HG03108 (cell line): ENCODE measurements around the gene GINS2.

ENCODE experiments used
- ATAC-seq: cut with Tn5 transposase; IDR thresholded peaks from one replicate; pipeline ENCODE4 v1.9.1; 2021; ENCODE audit warnings: moderate library complexity; ENCODE audit not compliant: unreplicated experiment

The GINS2 gene

DNA sequence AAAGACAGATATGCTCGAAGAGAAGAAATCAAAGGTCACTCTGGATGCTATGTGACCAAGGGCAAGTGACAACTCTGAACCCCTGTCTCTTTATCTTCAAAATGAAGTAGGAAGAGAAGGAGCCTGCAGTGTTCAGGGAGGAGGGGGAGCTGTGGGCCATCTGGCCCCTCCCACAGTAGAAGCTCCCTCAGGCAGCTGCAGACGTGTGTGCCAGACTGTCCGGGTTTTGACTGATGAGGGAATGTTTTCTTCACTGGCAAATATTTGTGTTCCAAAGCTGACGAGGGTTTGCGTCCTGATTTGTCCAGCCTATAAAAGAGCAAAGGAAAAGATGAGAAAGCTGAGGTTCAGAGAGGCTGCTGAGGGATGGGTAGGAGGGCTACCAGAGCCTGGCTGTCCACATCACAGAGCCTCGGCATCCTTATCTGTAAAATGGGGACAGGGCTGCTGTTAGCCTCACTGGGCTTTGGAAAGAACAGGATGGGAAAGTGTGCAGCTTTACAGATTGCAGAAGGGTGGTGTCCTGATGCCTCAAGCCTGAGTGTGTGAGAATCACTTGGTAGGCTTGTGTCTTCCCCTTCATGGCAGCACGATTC is 1.8 kb upstream of the GINS2 start:
- no peak for ATAC-seq

DNA sequence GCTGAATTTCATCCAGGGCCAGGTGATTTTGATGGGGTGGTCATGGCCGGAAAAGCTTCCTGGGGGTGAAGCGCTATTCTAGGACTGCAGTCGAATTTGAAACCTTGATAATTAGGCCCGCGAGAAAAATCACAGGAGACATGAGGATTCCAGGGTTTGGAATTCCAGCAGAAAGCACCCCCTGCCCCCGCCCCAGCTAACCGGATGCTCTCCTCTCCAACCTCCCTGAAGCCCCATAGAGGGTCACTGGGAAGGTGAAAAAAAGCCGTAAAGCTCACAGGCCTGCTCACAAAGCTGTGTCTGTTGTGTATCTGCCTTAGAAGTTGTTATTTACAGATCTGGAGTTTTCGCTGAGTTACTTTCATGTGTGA is 1.2 kb upstream of the GINS2 start:
- no peak for ATAC-seq

DNA sequence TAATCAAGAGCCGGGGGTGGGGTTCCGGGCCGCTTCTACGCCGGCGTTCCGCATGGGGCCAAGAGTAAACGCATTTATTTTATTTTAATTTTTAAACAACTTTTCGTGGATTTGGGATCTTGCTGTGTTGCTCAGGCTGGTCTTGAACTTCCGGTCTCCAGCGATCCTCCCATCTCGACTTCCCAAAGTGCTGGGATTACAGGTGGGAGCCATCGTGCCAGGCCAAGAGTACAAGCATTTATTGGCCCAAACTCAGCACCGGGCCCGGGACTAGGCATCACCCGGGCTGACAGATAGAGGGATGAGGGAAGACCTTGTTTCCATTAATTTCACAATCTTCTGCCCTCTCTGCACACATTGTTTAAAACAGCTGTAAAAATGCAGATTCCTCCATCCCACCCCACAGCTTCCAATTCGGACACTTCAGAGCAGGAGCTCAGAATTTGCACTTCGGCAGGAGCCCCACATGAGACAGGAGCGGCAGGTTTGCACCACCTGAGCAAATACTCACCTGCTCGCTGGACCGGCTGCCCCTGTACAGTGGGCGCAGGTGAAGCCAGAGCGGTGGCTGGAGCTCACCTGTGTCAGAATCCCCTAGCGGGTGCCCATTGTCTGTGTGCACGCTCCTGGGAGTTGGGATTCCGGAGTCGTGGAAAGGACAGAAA is 663 bp upstream of the GINS2 start:
- ATAC-seq, result no peak

DNA sequence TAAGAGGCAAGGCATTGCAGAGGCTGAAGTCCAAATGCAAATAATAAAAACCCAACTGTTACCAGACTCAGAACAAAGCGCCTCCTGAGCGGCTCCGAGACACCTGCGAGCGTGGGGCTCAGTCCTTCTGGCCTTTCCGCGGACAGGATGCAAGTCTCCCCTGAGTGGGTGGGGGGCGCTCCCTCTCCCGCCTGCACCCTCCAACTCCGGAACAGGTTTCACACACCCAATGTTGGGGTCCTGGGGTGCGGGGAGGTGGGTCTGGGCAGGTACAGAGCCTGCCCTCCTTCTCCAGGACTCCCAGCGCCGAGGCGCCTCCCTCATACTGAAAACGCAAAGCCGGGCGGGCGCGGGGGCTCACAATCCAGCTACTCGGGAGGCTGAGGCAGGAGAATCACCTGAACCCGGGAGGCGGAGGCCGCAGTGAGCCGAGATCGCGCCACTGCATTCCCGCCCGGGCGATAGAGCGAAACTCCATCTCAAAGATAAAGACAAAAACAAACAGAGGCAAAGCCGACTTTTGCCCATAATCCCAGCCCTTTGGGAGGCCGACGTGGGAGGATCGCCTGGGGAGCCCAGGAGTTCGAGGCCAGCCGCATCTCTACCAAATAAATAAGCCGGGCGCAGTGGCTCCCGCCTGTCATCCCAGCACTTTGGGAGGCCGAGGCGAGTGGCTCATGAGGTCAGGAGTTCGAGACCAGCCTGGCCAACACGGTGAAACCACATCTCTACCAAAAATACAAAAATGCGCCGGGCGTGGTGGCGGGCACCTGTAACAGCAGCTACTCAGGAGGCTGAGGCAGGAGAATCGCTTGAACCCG is 893 bp downstream of the GINS2 start:
- no peak for ATAC-seq

DNA sequence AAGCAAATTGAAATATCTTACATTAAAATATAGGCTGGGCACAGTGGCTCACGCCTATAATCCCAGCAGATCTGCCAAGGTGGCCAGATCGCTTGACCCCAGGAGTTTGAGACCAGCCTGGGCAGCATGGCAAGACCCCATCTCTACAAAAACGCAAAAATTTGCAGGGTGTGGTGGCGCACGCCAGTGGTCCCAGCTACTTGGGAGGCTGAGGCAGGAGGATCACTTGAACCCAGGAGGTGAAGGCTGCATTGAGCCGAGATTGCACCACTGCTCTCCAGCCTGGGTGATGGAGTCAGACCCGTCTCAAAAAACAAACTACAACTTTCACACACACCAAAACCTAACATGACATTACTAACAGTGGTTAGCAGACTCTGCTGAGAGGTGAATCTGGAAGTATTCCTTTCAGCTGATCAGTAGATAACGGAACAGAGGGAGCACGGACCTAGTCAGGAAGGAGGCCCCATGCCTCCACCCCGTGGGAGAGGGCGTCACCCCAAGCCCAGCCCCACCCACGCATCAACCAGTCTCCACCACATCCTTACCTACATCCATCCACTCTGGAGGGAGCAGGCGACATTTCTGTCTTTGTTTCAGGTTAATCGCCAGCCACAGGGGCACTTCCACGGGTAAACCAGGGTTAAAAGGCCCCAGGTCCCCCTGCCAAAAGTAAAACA is 1.7 kb downstream of the GINS2 start:
- ATAC-seq, result no peak

DNA sequence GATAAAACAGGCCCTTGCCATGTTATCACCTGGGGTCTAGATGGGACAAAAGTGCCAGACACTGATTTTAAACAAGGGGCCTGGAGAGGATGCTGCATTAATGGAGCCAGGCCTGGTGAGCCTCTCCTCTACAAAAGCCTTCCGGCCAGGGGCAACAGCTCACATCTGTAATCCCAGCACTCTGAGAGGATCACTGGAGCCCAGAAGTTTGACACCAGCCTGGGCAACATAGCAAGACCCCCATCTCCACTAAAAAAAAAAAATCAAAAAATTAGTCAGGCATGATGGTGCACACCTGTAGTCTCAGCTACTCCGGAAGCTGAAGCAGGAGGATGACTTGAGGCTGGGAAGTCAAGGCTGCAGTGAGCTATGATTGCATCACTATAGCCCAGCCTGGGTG is 3.5 kb downstream of the GINS2 start:
- ATAC-seq, result no peak

DNA sequence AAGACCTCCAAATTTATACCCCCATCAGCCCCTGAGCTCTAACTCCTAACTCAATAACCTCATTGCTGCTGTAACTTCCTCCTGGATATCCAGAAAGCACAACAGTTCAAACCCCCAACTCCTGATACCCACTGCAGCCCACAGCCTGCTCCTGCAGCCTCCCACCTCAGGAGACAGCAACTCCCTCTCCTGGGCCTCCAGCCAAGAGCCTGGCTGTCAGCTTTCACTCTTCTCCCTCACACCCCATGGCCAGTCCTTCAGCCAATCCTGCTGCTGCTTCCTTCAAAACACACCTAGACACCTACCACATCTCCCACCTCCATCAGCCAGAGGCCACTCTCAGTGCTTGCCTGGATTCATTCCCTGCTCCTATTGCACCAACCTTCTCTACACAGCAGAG is 5.4 kb downstream of the GINS2 start:
- no peak for ATAC-seq

DNA sequence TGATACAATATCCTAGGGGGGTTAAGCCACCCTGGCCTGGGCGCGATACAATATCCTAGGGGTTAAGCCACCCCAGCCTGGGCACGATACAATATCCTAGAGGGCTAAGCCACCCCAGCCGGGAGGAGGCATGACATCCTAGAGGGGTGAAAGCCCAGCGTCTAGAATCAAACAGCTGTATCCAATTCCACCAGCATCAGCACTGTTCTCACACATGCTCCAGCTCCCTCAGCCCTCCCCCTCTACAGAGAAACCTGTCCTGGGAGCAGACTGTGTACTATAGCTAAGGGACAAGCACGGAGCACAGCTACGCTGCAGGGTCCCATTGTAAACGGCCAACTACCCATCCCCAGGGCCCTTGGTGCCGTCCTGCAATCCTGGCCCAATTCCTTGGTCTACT is 6.2 kb downstream of the GINS2 start:
- no peak for ATAC-seq

DNA sequence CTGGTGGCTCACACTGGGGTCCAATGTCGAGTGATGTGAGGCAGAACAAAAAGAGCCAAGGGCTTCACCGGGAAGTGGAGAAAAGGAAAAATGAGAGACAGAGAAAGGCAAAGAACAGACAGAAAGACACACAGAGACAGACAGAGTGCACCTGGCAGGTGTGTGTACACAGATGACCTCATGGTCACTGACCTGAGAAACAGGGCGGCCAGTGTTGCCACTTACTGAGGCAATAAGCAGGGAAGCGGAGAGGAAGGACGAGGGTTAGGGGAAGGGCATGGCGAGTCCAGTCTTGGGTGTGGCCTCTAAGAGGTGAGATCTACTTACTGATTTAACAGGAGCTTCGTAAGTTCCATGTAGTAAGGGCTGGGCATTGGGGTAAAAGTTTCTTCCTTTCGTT is 7.5 kb downstream of the GINS2 start:
- ATAC-seq, result no peak

DNA sequence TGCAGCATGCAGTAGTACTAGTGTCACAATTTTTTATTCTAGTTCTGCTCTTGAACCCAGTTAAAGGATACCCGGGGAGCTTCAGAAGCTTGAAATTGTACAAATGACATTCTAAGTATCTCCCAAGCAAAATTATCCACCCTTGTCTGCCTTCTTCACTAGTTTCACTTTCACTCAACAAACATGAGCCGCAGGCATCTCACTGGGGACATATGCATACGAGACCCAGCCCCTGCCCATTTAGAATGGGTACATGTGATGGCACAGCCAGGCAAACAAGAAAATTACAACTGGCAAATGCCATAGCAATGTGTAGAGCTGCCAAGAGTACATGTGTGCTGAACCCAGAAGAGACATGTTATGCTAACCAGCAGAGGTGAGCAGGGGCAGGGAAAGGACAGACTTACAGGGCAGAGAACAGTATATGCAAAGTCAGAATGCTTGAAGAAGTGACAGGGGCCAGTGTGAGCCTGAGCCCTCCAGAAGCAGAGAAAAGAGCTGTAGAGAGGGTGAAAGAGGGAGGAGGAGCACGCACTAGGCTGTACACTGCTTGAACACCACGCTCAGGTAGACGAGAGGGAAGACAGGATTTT is 8.3 kb downstream of the GINS2 start:
- ATAC-seq, result no peak

DNA sequence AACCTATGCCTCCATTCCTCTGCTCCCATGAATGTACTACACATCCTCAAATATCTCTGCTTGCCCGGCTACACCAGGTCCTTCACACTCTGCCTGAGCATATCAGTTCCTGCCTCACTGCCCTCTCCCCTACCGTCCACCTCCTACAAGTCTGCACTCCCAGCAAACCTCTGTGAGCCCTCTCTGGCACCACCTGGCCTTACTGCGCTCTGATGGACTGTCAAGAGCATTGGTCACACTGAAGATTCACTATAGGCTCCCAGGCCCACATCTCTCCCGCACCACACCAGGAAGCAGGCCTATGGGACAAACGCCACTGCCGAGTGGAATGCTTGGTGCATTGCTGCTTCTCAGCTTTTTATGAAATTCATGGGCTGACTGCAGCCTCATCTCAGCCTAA is 8.9 kb downstream of the GINS2 start:
- no peak for ATAC-seq

DNA sequence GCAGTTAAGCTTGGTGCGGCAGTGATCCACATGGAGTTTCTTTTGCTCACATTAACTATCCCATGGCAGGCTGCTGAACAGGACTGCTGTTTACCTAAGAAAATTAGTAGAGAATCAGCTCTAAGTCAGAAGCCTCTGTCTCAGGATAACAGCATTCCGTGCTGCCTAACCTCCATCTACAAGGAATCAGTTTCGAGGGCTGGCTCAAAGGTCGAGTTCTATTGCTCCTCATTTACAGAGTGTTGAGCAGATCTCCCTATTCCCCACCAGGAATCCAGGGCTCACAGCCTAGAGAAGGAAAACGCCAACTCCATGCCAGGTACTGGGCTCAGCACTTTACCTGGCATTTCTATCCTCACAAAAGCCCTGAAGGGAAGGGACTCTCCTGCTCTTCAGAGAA is 9.9 kb downstream of the GINS2 start:
- ATAC-seq, result no peak

DNA sequence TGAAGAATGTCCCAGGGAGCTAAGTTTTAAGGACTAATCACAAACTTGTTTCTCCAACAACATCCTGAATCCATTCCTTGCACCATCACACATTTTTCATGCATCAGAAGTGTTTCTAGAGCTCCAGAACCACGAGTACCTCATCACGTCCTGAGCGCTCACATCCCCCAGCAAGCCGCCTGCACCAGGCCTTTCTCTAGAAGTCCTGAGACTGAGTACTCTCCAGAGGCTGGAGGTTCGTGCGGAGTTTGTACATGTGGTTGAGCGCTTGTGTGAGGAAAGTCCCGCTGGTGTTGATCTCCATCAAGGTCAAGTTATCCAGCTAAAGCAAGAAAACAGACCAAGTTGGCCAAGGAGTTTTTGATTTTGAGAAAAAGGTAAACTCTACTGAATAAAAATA is 10.7 kb downstream of the GINS2 start:
- no peak for ATAC-seq

DNA sequence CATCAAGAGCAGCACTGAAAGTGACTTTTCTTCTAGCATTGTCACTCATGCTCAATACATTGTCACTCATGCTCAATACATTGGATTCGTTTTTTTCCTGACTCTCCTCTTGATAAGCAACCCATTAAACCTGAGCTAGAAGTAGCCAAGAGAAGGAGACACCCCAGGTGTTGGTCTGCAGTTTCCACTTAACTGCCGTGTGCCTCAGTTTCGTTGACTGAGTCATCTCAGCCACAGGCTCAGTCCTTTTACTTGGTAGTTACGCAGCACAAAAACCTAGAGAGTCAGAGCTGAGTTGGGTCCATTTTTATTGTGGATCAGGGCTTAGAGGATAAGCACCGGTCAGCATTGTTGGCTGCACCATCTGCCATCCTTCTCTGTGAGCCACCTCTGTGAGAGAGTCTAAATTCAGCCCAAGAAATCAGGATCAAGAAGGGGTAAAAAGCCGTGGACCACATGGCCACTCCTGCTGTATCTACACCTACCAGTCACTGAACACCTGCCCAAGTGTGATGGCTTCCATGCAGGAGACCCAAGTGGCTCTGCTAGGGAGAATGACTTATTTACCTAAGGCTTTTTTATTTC is 11.3 kb downstream of the GINS2 start:
- ATAC-seq, result no peak

DNA sequence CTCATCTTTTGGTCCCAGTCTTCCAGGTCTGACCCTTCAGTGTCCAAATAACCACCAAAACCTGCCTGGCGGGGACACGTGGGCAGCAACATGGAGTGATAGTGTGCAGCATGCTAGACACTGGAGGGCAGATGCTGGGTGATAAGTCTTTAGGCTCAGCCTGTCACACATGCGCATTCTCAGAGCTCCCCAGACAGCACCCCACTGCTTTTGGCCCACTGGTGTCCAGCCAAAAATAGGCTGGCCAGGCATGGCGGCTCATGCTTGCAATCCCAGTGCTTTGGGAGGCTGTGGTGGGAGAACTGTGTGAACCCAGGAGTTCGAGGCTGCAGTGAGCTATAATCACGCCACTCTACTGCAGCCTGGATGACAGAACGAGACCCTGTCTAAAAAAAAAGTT is 12.3 kb downstream of the GINS2 start:
- ATAC-seq, result no peak

DNA sequence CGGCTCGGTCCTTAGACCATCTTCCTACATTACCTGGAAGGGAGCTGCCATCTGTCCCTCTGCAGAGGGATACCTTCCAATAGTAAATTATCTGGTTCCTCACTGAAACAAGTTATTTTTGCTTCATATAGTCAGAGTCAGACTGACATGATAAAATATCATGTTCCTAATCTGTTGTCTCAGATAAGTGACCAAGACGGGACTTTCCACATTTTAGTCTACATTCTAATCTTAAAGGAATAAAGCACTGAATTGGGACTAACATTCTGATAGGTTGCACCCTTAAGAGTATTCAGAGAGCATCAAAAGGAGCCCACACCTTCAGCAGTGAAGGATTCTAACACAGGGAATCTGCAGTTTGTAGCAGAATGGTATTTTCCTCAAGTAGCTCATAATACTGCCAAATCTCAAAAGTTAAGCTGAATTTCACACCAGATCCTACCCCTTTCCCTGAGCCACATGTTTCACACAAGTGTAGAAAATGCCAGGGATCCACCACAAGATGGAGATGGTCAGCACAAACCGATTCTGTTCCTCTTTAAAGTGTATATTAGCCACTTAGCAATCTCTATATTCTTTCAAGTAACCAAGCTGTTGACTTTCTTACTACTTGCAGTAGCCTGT is 13.4 kb downstream of the GINS2 start:
- ATAC-seq, result no peak

DNA sequence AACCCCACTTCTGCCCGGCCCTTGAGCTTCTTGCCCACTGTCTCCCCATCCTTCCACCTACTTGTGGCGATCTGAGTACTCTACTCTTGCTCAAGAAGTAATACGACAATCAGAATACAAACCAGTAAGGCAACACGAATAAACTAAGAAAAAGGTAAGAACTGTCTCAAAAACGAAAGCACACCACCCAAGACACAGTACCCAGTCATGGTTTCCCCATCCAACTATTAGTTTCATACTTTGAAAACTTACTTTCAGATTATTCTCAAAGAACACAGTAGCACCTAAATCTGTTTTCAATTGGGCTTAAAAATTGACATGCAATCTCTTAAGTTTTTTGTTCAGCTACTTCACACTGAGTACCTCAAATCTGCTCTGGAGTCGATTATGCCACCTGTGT is 13.9 kb downstream of the GINS2 start:
- no peak for ATAC-seq

DNA sequence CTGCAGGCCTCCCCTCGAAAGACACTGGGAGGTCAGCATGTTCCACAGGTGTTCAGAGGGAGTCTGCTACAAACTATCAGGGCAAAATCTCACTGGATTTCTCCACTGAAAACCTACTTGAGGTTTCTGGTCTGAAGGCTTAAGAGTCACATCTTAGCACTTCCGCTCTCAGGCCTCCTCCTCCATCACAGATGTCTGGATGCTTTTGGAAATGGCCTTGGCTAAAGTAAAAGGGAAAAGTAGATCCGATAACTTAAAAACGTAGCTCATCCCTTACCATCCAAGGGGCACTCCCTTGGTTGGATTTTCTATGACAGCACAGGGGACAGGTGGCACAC is 14.4 kb downstream of the GINS2 start:
- no peak for ATAC-seq

DNA sequence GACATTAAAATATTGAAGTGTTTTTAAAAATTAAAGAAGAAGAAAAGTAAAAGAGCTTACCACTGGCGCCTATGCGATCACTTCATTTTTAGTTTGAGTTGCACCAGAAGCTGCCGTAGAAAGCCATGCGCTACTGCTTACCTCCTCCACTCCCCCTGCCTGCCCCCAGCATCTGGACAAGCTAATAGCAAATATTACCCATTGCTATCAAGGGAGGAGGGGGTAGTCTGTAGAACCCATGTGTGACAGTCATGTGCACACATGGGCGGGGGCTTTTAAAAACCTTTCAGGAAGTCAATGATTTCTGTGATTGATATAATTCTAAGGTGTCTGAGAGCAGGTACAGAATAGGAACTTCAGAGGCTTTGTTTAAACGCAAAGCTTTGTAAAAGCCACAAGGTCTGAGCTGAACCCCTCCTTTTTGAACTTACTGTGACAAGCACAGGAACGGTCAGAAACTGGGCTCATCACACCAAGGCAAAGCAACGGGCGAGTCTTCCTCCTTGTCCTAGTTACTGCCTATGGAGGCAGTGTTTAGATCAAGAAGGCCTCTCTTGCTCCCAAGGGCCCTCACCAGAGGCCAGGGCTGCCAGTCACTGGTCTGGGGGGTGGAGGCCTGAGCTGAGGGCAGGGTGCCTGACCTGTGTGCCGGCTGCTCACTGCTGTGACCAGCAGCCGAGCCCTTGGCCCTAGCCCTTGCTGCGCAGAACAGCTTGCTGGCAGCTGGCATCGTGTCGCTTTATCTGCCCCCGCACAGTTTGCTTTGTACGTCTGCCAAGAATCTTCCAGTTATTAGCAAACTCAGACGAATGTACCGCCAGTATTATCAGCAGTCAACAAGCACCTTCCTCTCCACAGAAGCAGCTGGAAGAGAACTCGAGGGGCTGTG is 15.0 kb downstream of the GINS2 start:
- no peak for ATAC-seq

DNA sequence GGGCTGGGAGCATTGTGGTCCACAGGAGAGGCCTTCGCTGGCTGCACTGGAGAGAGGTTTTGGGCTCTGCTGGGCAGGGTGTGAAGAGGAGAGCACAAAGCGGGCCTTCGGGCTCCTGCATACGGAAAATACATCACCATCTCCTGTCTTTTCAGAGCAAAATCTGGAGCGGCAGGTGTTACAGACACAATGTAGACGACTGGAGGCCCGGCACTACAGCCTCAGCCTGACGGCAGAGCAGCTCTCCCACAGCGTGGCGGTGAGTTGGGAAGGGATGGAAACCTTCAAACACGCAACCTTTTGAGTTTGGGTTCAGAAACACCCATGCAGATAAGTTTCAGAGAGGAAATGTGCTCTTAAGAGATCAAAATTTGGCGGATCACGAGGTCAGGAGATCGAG is 17.9 kb downstream of the GINS2 start:
- no peak for ATAC-seq
